HUES6 (cell line): ENCODE data around the gene ECEL1.

Experiments used
- H3K27ac ChIP-seq: 2 replicates; pipeline ENCODE4 v1.7.0; 2013; ENCODE audit warnings: low read depth, mild to moderate bottlenecking, low read length, inconsistent platforms
- H3K27me3 ChIP-seq: 2 replicates; pipeline ENCODE4 v1.6.1; 2013; ENCODE audit warnings: low read length; ENCODE audit not compliant: control insufficient read depth, insufficient read depth
- H3K36me3 ChIP-seq: 2 replicates; pipeline ENCODE4 v1.6.1; 2013; ENCODE audit warnings: low read length; ENCODE audit not compliant: control insufficient read depth, insufficient read depth
- H3K4me1 ChIP-seq: 2 replicates; pipeline ENCODE4 v1.6.1; 2013; ENCODE audit warnings: low read length; ENCODE audit not compliant: control insufficient read depth, insufficient read depth
- H3K4me3 ChIP-seq: 2 replicates; pipeline ENCODE4 v1.5.1; 2013; ENCODE audit warnings: low read depth, low read length
- H3K9ac ChIP-seq: one replicate; pipeline ENCODE4 v1.6.1; 2013; ENCODE audit warnings: mild to moderate bottlenecking, low read length
- H3K9me3 ChIP-seq: 2 replicates; pipeline ENCODE4 v1.6.1; 2013; ENCODE audit warnings: low read depth, low read length; ENCODE audit not compliant: control insufficient read depth, insufficient read depth

Gene ECEL1

DNA sequence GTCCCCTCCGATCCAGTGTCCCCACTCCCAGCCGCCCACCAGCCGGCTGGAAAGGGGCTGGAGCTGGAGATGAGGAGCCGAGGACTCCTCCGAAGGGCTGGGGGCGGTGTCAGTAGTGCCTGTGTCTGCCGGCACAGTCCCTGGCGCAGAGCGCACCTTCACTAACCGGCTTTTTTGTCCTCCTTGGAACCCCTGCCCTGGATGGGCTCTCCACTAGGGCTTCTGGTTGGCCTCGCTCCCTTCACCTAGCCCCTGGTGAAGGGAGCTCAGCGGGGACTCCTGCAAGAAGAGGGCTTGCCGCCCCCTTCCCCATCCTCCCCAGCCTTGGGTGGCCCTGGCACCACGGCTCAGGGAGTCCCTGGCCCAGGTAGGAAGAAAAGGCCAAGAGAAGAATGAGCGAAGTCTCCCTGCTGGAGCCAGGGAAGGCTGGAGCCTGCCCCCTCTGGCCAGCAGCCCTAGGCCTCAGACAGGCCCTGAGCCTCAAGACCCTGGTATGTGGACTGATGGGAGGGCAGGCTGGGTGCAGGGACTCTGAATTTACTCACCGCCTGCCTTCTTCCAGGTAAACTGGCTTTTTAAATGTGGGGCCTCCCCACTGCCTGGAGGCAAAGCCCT is 570 bp upstream of the ECEL1 start:
- H3K27me3 ChIP-seq, result peaks cover 77% of the 10 kb centered on the region
- peak overlapping the region; percentile 67 for H3K4me3 ChIP-seq
- peaks cover 20% of the 10 kb centered on the region for H3K4me1 ChIP-seq
- H3K9ac ChIP-seq, result no peak overlapping the region
- no peaks in the 10 kb centered on the region for H3K9me3 ChIP-seq
- H3K36me3 ChIP-seq, result no peaks in the 10 kb centered on the region
- no peak overlapping the region for H3K27ac ChIP-seq

DNA sequence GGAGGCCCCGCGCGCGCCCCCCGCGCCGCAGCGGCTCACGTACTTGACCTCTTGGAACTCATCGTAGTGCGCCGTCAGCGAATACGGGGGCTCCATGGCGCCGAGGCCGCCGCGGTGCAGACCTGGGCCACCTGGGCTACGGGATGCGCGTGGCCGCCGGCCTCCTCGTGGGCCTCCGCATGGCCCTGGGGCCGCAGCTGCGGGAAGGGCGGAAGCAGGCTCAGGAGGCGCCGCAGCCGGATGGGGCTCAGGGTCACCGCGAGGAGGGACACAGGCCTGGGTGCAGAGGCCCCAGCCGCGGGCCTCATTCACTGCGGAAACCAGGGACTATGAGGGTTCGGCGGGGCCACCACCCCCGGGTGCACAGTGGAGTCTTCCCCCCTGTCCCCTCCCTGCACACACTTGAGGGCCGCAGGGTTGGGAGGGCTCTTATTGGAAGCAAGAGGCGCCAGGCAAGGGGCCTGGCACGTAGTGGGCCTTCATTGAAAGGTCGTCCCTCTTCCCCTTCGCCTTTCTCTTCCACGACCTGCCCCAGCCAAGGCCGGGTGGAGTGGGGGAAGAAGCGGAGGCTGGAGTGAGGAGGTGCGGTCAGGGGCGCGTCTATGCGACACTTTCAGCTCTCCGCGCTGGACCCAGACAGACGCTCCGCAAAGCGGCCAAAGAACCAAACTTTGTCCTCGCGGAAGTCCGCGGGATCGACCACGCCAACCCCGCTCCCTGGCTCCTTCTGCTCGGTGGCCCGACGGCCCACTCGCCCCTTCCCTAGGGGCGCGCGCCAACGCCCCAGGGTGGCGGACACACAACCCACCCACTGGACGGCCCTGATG is 863 bp downstream of the ECEL1 start:
- no peak overlapping the region for H3K27ac ChIP-seq
- H3K9me3 ChIP-seq, result no peaks in the 10 kb centered on the region
- peak overlapping the region; percentile 67 for H3K4me3 ChIP-seq
- H3K36me3 ChIP-seq, result no peaks in the 10 kb centered on the region
- H3K9ac ChIP-seq, result no peak overlapping the region
- H3K27me3 ChIP-seq, result peaks cover 86% of the 10 kb centered on the region
- peaks cover 20% of the 10 kb centered on the region for H3K4me1 ChIP-seq

DNA sequence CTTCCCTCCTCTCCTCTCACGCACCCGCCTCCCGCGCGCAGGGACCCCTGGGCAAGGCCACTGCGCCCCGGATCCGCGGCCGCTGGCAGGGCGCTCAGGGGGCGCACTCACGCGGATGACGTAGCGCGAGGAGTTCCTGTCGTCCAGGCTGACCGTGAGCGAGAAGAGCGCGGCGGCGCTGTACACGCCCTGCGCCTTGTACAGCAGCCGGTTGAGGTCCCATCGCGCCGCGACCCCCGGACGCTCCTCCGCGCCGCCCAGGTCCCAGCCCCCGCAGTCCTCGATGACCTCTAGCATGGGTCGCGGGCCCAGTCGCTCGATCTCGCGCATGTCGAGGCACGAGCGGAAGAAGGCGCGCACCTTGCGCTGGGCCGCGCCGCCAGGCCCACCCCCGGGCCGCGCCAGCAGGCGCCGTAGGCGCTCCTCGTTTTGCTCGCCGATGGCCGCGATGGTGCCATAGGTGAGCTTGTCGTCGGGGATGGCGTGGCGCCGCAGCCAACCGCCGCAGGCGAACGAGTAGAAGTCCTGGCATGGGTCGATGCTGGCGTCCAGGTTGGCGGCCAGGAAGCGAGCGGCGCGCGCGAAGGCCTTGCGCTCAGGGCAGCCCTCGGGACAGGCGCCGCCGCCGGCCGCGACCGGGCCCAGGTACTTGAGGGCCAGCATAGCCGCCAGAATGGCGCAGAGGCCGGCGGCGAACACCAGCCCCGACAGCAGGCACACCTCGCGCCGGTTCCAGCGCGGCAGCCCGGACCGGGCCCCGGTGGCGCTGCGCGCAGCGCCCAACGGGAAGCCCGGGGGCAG is 1.7 kb downstream of the ECEL1 start:
- Histone ChIP-seq H3K36me3 (no peaks in the 10 kb centered on the region), H3K4me3 (peak overlapping the region; percentile 67), H3K9me3 (no peaks in the 10 kb centered on the region), H3K27me3 (peaks cover 92% of the 10 kb centered on the region), H3K9ac (no peak overlapping the region), H3K27ac (no peak overlapping the region), H3K4me1 (peaks cover 20% of the 10 kb centered on the region)

DNA sequence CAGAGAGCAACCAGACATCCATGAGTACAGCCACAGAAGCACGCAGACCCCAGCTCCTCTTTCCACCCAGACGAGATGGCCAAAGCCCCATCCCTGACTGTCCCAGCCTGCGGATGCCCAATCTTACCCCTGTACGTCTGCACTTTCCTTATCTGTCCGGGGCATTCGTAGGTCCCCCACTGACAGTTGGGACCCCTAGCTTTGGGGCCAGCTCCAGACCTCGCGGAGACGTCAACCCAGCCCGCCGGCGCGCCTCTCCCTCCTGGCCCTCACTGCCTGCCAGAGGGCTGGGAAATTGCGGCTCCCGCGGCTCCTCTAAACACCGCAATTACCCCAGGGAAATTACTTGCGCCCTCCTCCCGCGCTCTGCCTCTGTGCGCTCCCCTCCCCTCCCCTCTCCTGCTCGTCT is 2.3 kb downstream of the ECEL1 start:
- Histone ChIP-seq H3K9ac (no peak overlapping the region), H3K27me3 (peaks cover 95% of the 10 kb centered on the region)

DNA sequence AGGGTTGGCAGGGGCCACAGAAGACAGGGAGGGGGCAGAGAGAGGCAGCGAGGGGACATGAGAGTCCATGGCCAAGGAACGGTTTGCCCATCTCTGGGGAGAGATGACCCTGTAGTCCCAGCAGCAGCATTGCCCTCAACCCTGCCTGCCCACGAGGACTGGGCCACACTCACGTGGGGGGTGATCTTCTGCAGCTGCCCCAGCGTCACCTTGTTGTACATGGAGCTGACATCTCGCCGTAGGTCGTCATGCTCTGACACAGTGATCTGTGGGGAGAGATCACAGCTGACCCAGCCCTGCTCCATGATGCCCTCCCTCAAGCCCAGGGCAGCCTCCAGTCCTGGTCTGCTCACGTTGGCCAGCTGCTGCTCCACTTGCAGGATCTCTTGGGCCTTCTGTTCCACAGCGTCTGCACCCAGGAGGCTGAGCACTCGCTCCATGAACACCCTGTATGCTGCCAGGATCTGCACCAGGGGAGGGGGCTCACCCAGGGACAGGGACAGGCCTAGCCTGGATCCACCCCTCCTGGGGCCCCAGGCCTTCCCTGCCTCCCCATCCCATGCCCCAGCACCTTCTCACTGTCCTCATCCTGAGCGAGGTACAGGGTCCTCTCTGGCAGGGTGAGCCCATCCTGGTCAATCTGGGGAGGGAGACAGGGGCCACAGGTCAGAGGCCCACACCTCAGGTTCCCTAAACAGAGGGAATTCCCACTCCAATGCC is 2.8 kb downstream of the ECEL1 start:
- H3K27ac ChIP-seq, result no peak overlapping the region
- no peak overlapping the region for H3K9ac ChIP-seq
- 0 out of 2 replicates have a peak overlapping the region, but pooled peaks have one; percentile 67 for H3K4me3 ChIP-seq
- peaks cover 19% of the 10 kb centered on the region for H3K4me1 ChIP-seq
- no peaks in the 10 kb centered on the region for H3K36me3 ChIP-seq
- peaks cover 89% of the 10 kb centered on the region for H3K27me3 ChIP-seq
- H3K9me3 ChIP-seq, result no peaks in the 10 kb centered on the region

More for the DNA sequence above, 2.3 kb downstream of the ECEL1 start:
- peak overlapping the region; percentile 67 for H3K4me3 ChIP-seq
- H3K36me3 ChIP-seq, result no peaks in the 10 kb centered on the region
- no peaks in the 10 kb centered on the region for H3K9me3 ChIP-seq
- no peak overlapping the region for H3K27ac ChIP-seq
- H3K4me1 ChIP-seq, result peaks cover 20% of the 10 kb centered on the region

DNA sequence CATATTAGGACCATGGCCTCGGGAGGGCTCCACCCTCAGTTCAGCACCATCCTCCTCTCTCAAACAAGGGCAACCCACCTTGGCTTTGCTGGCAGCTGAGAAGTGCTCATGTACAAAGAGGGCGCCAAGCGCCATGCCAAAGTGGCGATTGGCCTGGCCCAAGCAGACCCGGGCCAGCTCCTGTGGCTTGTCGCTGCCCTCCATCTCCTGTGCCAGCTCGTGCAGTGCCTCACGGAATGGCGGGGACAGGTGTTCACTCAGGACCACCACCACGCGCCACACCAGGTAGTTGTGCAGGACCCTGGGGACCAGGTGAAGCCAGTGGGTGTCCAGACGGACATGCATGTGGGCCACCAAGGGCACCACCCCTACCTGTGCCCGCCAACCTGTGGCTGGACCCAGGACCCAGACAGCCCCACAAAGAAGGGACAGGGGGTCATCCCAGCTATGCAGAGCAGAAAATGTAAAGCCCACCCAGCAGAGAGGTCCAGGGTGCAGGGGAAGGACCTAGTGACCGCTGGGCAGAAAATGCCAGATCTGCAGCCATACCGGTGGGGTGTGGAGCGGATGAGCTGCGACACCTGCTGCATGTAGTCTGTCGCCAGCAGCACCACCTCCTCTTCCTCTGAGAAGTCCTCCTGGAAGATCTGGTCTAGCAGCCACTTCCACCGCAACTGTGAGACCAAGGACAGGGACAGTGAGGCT is 3.6 kb downstream of the ECEL1 start:
- no peak overlapping the region for H3K4me3 ChIP-seq
- peaks cover 86% of the 10 kb centered on the region for H3K27me3 ChIP-seq
- H3K36me3 ChIP-seq, result no peaks in the 10 kb centered on the region
- H3K9me3 ChIP-seq, result no peaks in the 10 kb centered on the region
- H3K9ac ChIP-seq, result no peak overlapping the region
- no peak overlapping the region for H3K27ac ChIP-seq
- peaks cover 12% of the 10 kb centered on the region for H3K4me1 ChIP-seq

DNA sequence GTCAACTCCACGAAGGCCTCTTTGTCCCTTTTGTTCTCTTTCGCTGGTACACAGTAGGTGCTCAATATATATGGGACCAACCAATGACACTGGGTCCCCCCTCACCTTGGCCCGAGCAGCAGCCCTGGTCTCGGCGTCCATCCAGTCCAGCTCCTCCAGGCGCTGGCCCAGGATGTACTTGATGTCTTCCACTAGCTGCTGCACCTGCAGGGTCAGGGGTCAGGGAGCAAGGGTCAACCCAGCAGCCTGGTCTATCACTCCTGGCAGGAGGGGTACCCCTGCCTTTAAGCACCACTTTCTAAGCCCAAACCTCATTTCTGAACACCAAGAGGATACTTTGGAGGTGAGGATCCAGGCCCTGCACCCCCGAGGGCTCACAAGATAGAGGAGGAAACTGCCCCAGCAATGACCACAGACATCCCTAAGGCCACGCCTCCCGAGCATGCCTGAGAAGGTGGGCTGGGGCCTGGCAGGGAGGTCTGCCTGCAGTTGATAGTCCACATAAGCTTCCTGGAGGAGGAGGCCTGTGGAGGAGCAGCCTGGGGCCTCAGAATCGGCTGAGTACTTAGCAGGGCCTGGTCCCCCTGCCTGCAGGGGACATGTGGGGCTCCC is 4.2 kb downstream of the ECEL1 start:
- H3K4me1 ChIP-seq, result peaks cover 7% of the 10 kb centered on the region; the same call in 1 of the 2 replicates
- H3K27me3 ChIP-seq, result peaks cover 86% of the 10 kb centered on the region
- H3K9me3 ChIP-seq, result no peaks in the 10 kb centered on the region
- H3K27ac ChIP-seq, result no peak overlapping the region
- no peaks in the 10 kb centered on the region for H3K36me3 ChIP-seq
- no peak overlapping the region for H3K9ac ChIP-seq
- H3K4me3 ChIP-seq, result no peak overlapping the region

DNA sequence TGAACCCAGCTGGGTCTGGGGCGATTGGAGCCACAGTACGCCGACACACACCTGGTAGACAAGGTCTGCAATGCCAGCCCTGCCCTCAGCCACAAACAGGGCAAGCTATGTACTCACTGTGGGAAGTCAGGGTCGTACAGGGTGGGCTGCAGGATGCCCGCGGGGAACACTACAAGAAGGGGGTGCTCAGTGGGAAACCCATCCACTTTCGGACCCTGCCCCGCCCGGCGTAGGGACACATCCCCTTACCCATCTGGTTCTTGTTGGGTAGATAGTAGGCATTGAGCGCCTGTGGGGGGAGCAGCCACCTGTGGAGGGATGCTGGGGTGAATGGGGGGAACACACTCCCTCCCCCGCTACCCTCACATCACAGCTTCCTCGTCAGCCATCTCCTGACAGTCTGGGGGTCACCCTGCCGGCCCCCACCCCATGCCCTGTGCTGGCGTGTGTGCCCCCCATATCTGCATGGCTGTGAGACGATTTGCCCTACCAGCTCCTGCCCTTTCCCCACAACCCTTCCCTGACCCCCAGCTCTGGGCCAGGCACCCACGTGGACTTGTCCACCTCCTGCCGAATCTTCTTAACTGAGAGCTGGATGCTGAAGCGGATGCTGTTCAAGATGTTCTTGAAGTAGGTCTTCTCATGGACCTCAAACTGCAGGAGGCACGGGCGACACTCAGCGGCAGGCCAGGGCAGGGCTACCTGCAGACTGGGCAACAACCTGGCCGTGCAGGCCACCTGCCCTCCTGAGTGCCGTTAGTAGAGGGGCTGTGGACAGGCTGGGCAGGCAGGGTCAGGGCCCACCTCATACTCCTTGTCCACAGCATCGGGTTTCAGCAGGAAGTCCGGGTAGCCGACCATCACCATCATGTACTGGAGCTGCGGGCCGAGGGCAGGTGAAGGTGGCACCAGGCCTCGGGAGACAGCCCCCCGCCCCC is 5.1 kb downstream of the ECEL1 start:
- Histone ChIP-seq H3K27me3 (peaks cover 80% of the 10 kb centered on the region), H3K9ac (no peak overlapping the region), H3K4me3 (no peak overlapping the region), H3K36me3 (no peaks in the 10 kb centered on the region), H3K27ac (no peak overlapping the region), H3K9me3 (no peaks in the 10 kb centered on the region), H3K4me1 (peaks cover 3% of the 10 kb centered on the region; the same call in 1 of the 2 replicates)

DNA sequence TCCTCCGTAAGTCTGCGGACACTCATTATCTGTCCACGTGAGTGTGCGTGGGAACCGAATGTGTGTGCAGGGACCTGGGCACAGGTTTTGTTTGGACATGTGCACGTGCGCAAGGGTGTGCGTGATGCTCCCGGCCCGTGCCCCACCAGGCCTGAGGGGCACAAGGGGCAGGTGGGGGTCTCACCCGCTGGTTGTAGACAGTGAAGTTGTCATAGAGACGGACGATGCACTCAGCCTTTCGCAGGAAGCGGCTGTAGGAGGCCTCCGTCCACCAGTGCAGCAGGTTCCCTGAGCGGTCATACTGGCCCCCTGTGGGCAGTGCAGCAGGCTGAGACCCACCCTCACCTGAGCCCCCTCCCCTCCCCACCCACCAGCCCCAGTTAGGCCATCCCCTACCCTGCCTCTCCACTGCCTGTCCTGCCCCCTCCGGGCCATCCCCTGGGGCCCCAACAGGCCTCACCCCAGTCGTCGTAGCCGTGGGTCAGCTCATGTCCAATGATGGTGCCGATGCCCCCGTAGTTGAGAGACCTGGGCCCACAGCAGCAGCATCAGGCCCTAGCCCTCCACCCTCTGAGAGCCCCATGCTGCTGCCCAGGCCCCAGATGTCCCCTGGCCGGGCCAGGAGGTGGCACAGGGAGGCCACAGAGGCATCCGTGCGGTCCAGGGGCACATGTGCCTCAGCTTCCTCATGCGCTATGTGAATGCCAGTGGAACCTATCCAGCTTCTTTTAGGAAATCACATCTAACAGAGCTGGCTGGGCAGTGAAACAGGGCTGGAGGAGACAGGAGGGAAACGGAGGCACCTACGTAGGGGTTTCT is 6.1 kb downstream of the ECEL1 start:
- Histone ChIP-seq H3K27ac (no peak overlapping the region), H3K27me3 (peaks cover 70% of the 10 kb centered on the region), H3K9me3 (no peaks in the 10 kb centered on the region), H3K4me3 (no peak overlapping the region), H3K9ac (no peak overlapping the region), H3K4me1 (0 out of 2 replicates have a peak, but pooled peaks cover 3% of the 10 kb centered on the region), H3K36me3 (no peaks in the 10 kb centered on the region)
